Heart left ventricle (tissue), 16 donors: ENCODE measurements around the gene CD151. TPM values are rescaled to one million over a fixed set of nuclear protein-coding genes. Genes with fewer than 3 reads are reported as not detected.

Experiments used
- ATAC-seq, 4 donors: fragments of 200-7000 bp; cut with Tn5 transposase; one replicate each; pipeline ENCODE4 v1.9.1; 2020 to 2022; ENCODE audit warnings: moderate library complexity in 4 of 4, mild to moderate bottlenecking in 3 of 4, moderate number of reproducible peaks in 1 of 4
- DNase-seq, 5 donors: peaks; one replicate each; pipeline ENCODE4 v3.0.0-alpha.2; 2020
- H3K27ac ChIP-seq, 12 donors: fragments of 200-600 bp; sonication (generic) in 4 of 12; one replicate each; pipeline versions ENCODE4 v1.5.0 to v1.8.0; 2016 to 2022; ENCODE audit warnings: mild to moderate bottlenecking in 2 of 12
- H3K27me3 ChIP-seq, 9 donors: fragments of 200-600 bp; sonication (generic) in 2 of 9; one replicate each; pipeline versions ENCODE4 v1.5.1 to v1.8.0; 2016 to 2022; ENCODE audit warnings: mild to moderate bottlenecking in 3 of 9
- H3K36me3 ChIP-seq, 9 donors: fragments of 200-600 bp; sonication (generic) in 2 of 9; one replicate each; pipeline versions ENCODE4 v1.5.0 to v1.8.0; 2018 to 2022; ENCODE audit warnings: mild to moderate bottlenecking in 2 of 9
- H3K4me1 ChIP-seq, 12 donors: fragments of 200-600 bp; sonication (generic) in 4 of 12; one replicate each; pipeline versions ENCODE4 v1.5.0 to v1.8.0; 2016 to 2022; ENCODE audit warnings: mild to moderate bottlenecking in 3 of 12
- H3K4me3 ChIP-seq, 12 donors: fragments of 200-600 bp; sonication (generic) in 4 of 12; one replicate each; pipeline versions ENCODE4 v1.5.0 to v1.8.0; 2017 to 2022; ENCODE audit warnings: mild to moderate bottlenecking in 9 of 12, moderate library complexity in 4 of 12
- H3K9me3 ChIP-seq, 12 donors: fragments of 200-600 bp; sonication (generic) in 4 of 12; one replicate each; pipeline versions ENCODE4 v1.5.0 to v1.8.0; 2016 to 2022; ENCODE audit warnings: mild to moderate bottlenecking in 1 of 12
- CTCF ChIP-seq, 12 donors: fragments of 200-600 bp; sonication (generic) in 4 of 12; IDR thresholded peaks; one replicate each; pipeline versions ENCODE4 v1.5.0 to v1.8.0; 2018 to 2022; ENCODE audit warnings: antibody characterized with exemption in 12 of 12, mild to moderate bottlenecking in 5 of 12
- POLR2A ChIP-seq, 2 donors: fragments of 450-650 bp; IDR thresholded peaks; one replicate each; pipeline ENCODE4 v1.6.1; 2017; ENCODE audit warnings: antibody characterized with exemption in 2 of 2, mild to moderate bottlenecking in 2 of 2, moderate library complexity in 2 of 2
- WGBS, 4 donors: extraction: QIAGEN DNeasy Blood & Tissue Kit in 2 of 4; methylation state at CpG; one replicate each; pipeline versions ENCODE4 v1.1.5 to v1.1.7; 2013 to 2018; 5-methylcytosine and 5-hydroxymethylcytosine counted together
- intact Hi-C, 10 donors: fragments of 100-400 bp; cut with DNase I; formaldehyde crosslinking; loops; one replicate each; pipeline versions ENCODE4 v1.11.1 to v1.14.2; 2022
- polyA plus RNA-seq, 2 donors: library from polyadenylated mRNA; stranded (reverse); fragments of 200-250 nt; gene quantifications; one replicate each; pipeline ENCODE4 v1.2.3, GENCODE V29; 2013
- total RNA-seq, 9 donors: library from RNA; depleted of rRNA in 2 of 9; stranded (reverse); fragments of >200 nt in 2 of 9; fragmentation: NEBNext Ultra II Directional in 3 of 9; extraction: Animal tissue kit (Norgen Biotek cat#: 25700) in 3 of 9; gene quantifications; one replicate each; pipeline versions ENCODE4 v1.1.0 to v1.2.4, GENCODE V29; 2016 to 2023
- donor health status: ischemic (EF 13 %, LVEDD 7.1; RV severe dilation, severe dysfunction).
- donor health status: healthy with polysubstance abuse.
- donor health status: DM: no; HTN: yes; CAD: no.
- donor health status: DM: no; HTN: no; CAD: no.
- donor health status: ischemic (EF 25% LVEDD 6.9; RV normal size, moderate dysfunction).
- donor health status: ischemic (EF 25% LVEDD 5.7; RV mildly dilated, moderate dysfunction).
- donor health status: healthy.
- donor health status: DM: yes; HTN: yes; CAD: no.
- donor health status: ischemic (EF 35%, LVEDD 5.7; RV mildly dilated, moderate dysfunction).
- donor health status: nonischemic (EF 11% LVEDD 7.7; RV severe dilation, severe dysfunction).
- donor health status: DM: yes; HTN: yes; CAD: no.
- donor health status: PGD.
- donor health status: ischemic (EF 29% LVEDD 5.4; RV normal size, mild dysfunction).
- donor health status: nonischemic (EF 23%, LVEDD 6.1; RV moderate dilation, normal function).

The CD151 gene
- total and polyA plus RNA-seq, 11 donors, result 323 to 817 (median 477) TPM

- peak in 1 of 5 donors; percentile 91 for DNase-seq
- 33 to 43% (median 33%) methylated on average over 25 to 36 of the region's 36 CpGs for WGBS, 4 donors
- intact Hi-C loops, result loop anchor here in 4 of 10 donors (1.0 to 10.0 kb wide), 5 partner anchors 11 to 454 kb away; partner anchors contain the start of genes POLR2L (in 2 of the 4), TSPAN4 (in 2 of the 4) and CHID1 (in 1 of the 4)
Measured at GRCh38 chr11:808427-809286, 24.1 kb upstream of the CD151 start.

GRCh38 chr11:809287-810039, 23.3 kb upstream of the CD151 start, which contains the start of gene RPLP2:
TSS of gene RPLP2 (plus strand) at chr11:809967. CDS start at chr11:810235, 268 bp downstream.
- H3K27ac ChIP-seq, result peak within 1 kb of the TSS; percentile 76 to 100 (median 96)
- ATAC-seq, result peak; percentile 89 to 95 (median 93)
- no peak for TF ChIP-seq CTCF (IDR thresholded peaks at IDR 0.05)
- peak; percentile 60 to 81 for TF ChIP-seq POLR2A (IDR thresholded peaks at IDR 0.05)
- H3K9me3 ChIP-seq, result no peaks in the 10 kb centered on the region
- peak; percentile 98 to 99 (median 99) for DNase-seq
- peaks cover 3 to 33% (median 28%) of the 10 kb centered on the region in 9 donors for H3K36me3 ChIP-seq
- WGBS, 4 donors, result 0% methylated on average over 58 to 81 of the region's 81 CpGs
- peaks cover 5 to 50% (median 35%) of the 10 kb centered on the region in 12 donors for H3K4me1 ChIP-seq
- intact Hi-C loops, result loop anchor here in 4 of 10 donors (1.0 to 10.0 kb wide), 5 partner anchors 10 to 455 kb away; partner anchors contain the start of genes POLR2L (in 2 of the 4), TSPAN4 (in 2 of the 4) and CHID1 (in 1 of the 4)
- peak within 1 kb of the TSS; percentile 73 to 100 (median 96) for H3K4me3 ChIP-seq
- H3K27me3 ChIP-seq, result no peaks in the 10 kb centered on the region

More at GRCh38 chr11:808427-809286, 24.1 kb upstream of the CD151 start:
- no peaks in the 10 kb centered on the region for H3K9me3 ChIP-seq
- H3K27me3 ChIP-seq, result no peaks in the 10 kb centered on the region
- ATAC-seq, result no peak
- H3K4me1 ChIP-seq, result peaks cover 6 to 58% (median 42%) of the 10 kb centered on the region in 12 donors
- TF ChIP-seq POLR2A (IDR thresholded peaks at IDR 0.05), result no peak
- TF ChIP-seq CTCF (IDR thresholded peaks at IDR 0.05), result no peak
- peaks cover 3 to 27% (median 24%) of the 10 kb centered on the region in 9 donors for H3K36me3 ChIP-seq
- H3K4me3 ChIP-seq, result peak overlapping the region; percentile 73 to 100 (median 96)
- peak overlapping the region; percentile 76 to 100 (median 96) for H3K27ac ChIP-seq

- Histone ChIP-seq H3K27me3 (no peaks in the 10 kb centered on the region), H3K9me3 (no peaks in the 10 kb centered on the region), H3K36me3 (peaks cover 3 to 39% (median 32%) of the 10 kb centered on the region in 9 donors), H3K4me3 (peak overlapping the region; percentile 73 to 100 (median 96)), H3K4me1 (peaks cover 2 to 44% (median 30%) of the 10 kb centered on the region in 12 donors), H3K27ac (peak overlapping the region; percentile 76 to 100 (median 96))
- intact Hi-C loops, result no loop called here
- TF ChIP-seq POLR2A (IDR thresholded peaks at IDR 0.05) (no peak), CTCF (IDR thresholded peaks at IDR 0.05) (no peak)
- 0% methylated on average over 34 to 55 of the region's 55 CpGs for WGBS, 4 donors
- no peak for DNase-seq
- peak in 1 of 4 donors; percentile 0 for ATAC-seq
Measured at GRCh38 chr11:810040-810567, 22.6 kb upstream of the CD151 start.
